ENCODE results near the gene MED27. TPM values are rescaled to one million over a fixed set of nuclear protein-coding genes. Genes with fewer than 3 reads are reported as not detected.

Gene MED27
- total RNA-seq, 1 experiment from 2014 or later = 24.4 TPM

GRCh38 chr9:132008184-132008803, 71.4 kb downstream of the MED27 start:
- ChIA-PET CTCF (no interaction called here), POLR2A (interaction anchor here (1.1 kb wide), 1 partner anchor 11 kb away, joined by 3 read pairs; no protein-coding TSS in a partner anchor)
- Histone ChIP-seq H3K9me3 (ENCODE audit: control insufficient read depth, insufficient read depth, low read depth, low read length) (no peaks in the 10 kb centered on the region), H3K4me3 (ENCODE audit: low read depth in 2 of 2, low read length in 2 of 2) (peak overlapping the region in 1 of 2 experiments; percentile 42; a peak in 2 of 4 replicates), H3K36me3 (ENCODE audit: control insufficient read depth, insufficient read depth, low read length) (peaks cover 2% of the 10 kb centered on the region; the same call in 1 of the 2 replicates), H3K4me1 (ENCODE audit: control insufficient read depth, insufficient read depth, low read length) (peaks cover 31% of the 10 kb centered on the region), H3K27me3 (ENCODE audit: control insufficient read depth, insufficient read depth, low read length) (no peaks in the 10 kb centered on the region), H3K27ac (ENCODE audit: low read length) (peak overlapping the region; percentile 82)
- DNase-seq (ENCODE audit: low read depth, low spot score) (no peak), ATAC-seq (peak; percentile 86)
- no TSS peak for BruUV-seq (replicated peaks)
- intact Hi-C loops (cut with micrococcal nuclease; ENCODE audit: unreplicated experiment) (no loop called here), in situ Hi-C loops (cut with HindIII; ENCODE audit: low pct_unique_long_range_greater_than_20kb, low sequenced_read_pairs) (no loop called here)
- TF ChIP-seq POLR2AphosphoS5 (IDR thresholded peaks at IDR 0.05; ENCODE audit: low read depth, low read length) = no peak
- no peak for TF ChIP-seq CTCF (IDR thresholded peaks at IDR 0.05)
- no peak for TF ChIP-seq SIN3A (IDR thresholded peaks at IDR 0.05; ENCODE audit: borderline replicate concordance, insufficient read depth, low read depth, low read length)
- no peak for TF ChIP-seq REST (IDR thresholded peaks at IDR 0.05; ENCODE audit: insufficient read depth in 1 of 2, low read depth in 2 of 2, low read length in 1 of 2)
- TF ChIP-seq TCF7L2 (IDR thresholded peaks at IDR 0.05; ENCODE audit: low read depth, low read length) = no peak

GRCh38 chr9:132007371-132008025, 72.2 kb downstream of the MED27 start:
- intact Hi-C loops (cut with micrococcal nuclease; ENCODE audit: unreplicated experiment) (no loop called here), in situ Hi-C loops (cut with HindIII; ENCODE audit: low pct_unique_long_range_greater_than_20kb, low sequenced_read_pairs) (no loop called here)
- no peak for ATAC-seq
- ChIA-PET POLR2A (interaction anchor here (1.1 kb wide), 1 partner anchor 12 kb away, joined by 3 read pairs; no protein-coding TSS in a partner anchor), CTCF (no interaction called here)
- TF ChIP-seq REST (IDR thresholded peaks at IDR 0.05; ENCODE audit: insufficient read depth in 1 of 2, low read depth in 2 of 2, low read length in 1 of 2) (no peak), TCF7L2 (IDR thresholded peaks at IDR 0.05; ENCODE audit: low read depth, low read length) (no peak), SIN3A (IDR thresholded peaks at IDR 0.05; ENCODE audit: borderline replicate concordance, insufficient read depth, low read depth, low read length) (no peak), CTCF (IDR thresholded peaks at IDR 0.05) (no peak), POLR2AphosphoS5 (IDR thresholded peaks at IDR 0.05; ENCODE audit: low read depth, low read length) (no peak)
- DNase-seq (ENCODE audit: low read depth, low spot score) = no peak
- Histone ChIP-seq H3K36me3 (ENCODE audit: control insufficient read depth, insufficient read depth, low read length) (peaks cover 2% of the 10 kb centered on the region; the same call in 1 of the 2 replicates), H3K27ac (ENCODE audit: low read length) (peak overlapping the region; percentile 82), H3K4me3 (ENCODE audit: low read depth in 2 of 2, low read length in 2 of 2) (no peak overlapping the region), H3K9me3 (ENCODE audit: control insufficient read depth, insufficient read depth, low read depth, low read length) (no peaks in the 10 kb centered on the region), H3K27me3 (ENCODE audit: control insufficient read depth, insufficient read depth, low read length) (no peaks in the 10 kb centered on the region), H3K4me1 (ENCODE audit: control insufficient read depth, insufficient read depth, low read length) (peaks cover 31% of the 10 kb centered on the region)
- no TSS peak for BruUV-seq (replicated peaks)

All from Panc1 (cell line).